Astrocyte of the cerebellum (primary cell): Measurements from ENCODE around the gene EPAS1.

Experiments
- DNase-seq: peaks from one replicate; pipeline ENCODE4 v3.0.0-alpha.2; 2011; ENCODE audit warnings: low read depth
- H3K4me3 ChIP-seq: 2 replicates; pipeline ENCODE4 v1.5.1; 2011; ENCODE audit warnings: mild to moderate bottlenecking, low read depth, low read length, moderate library complexity
- CTCF ChIP-seq: IDR thresholded peaks from 2 replicates; pipeline ENCODE4 v1.5.1; 2012; ENCODE audit warnings: low read length, low read depth, moderate library complexity, mild to moderate bottlenecking; ENCODE audit errors: missing control alignments
- in situ Hi-C: cut with HindIII; loops from 2 replicates; pipeline ENCODE4 v1.10.0; 2017; ENCODE audit warnings: low sequenced_read_pairs

Gene EPAS1

GRCh38 chr2:46303233-46303632 is 6.0 kb downstream of the EPAS1 start:
- no peak for TF ChIP-seq CTCF
- no peak overlapping the region for H3K4me3 ChIP-seq
- no peak for DNase-seq
- in situ Hi-C loops, result no loop called here

- no peak for TF ChIP-seq CTCF
- no peak for DNase-seq
- in situ Hi-C loops, result no loop called here
- H3K4me3 ChIP-seq, result no peak overlapping the region
These were observed 6.6 kb downstream of the EPAS1 start for GRCh38 chr2:46303822-46304221.

- in situ Hi-C loops, result no loop called here
- no peak for TF ChIP-seq CTCF
- H3K4me3 ChIP-seq, result no peak overlapping the region
- DNase-seq, result no peak
These were observed 7.4 kb downstream of the EPAS1 start for GRCh38 chr2:46304635-46305034.

GRCh38 chr2:46305187-46305586 is 8.0 kb downstream of the EPAS1 start:
- no peak overlapping the region for H3K4me3 ChIP-seq
- in situ Hi-C loops, result no loop called here
- TF ChIP-seq CTCF, result no peak
- no peak for DNase-seq

GRCh38 chr2:46305767-46306166 is 8.6 kb downstream of the EPAS1 start:
- DNase-seq, result no peak

GRCh38 chr2:46306330-46306751 is 9.1 kb downstream of the EPAS1 start:
- no peak for TF ChIP-seq CTCF
- in situ Hi-C loops, result no loop called here
- DNase-seq, result no peak

More at GRCh38 chr2:46305767-46306166, 8.6 kb downstream of the EPAS1 start:
- TF ChIP-seq CTCF, result no peak
- in situ Hi-C loops, result no loop called here
- H3K4me3 ChIP-seq, result no peak overlapping the region

More at GRCh38 chr2:46306330-46306751, 9.1 kb downstream of the EPAS1 start:
- H3K4me3 ChIP-seq, result no peak overlapping the region
